SU-DHL-6 (cell line): ENCODE results near the gene SPATA20.

ENCODE experiments used
- H2AFZ ChIP-seq: fragments of 200-600 bp; sonication (generic); 2 replicates; pipeline ENCODE4 v1.6.1; 2014; ENCODE audit warnings: low read depth, mild to moderate bottlenecking, moderate library complexity, mixed read lengths, antibody characterized with exemption, low read length; ENCODE audit not compliant: severe bottlenecking
- H3F3A ChIP-seq: fragments of 200-600 bp; shearing (Covaris generic); 2 replicates; pipeline ENCODE4 v1.6.0; 2016; ENCODE audit warnings: antibody characterized with exemption, mild to moderate bottlenecking; ENCODE audit not compliant: insufficient read depth
- H3K27ac ChIP-seq: fragments of 200-600 bp; sonication (generic); 2 replicates; pipeline ENCODE4 v1.5.1; 2016; ENCODE audit warnings: low read depth, mild to moderate bottlenecking, low read length, moderate library complexity, mixed read lengths
- H3K27me3 ChIP-seq: fragments of 200-600 bp; sonication (generic), shearing (Covaris generic); 2 replicates; pipeline ENCODE4 v1.6.0; 2014; ENCODE audit warnings: mild to moderate bottlenecking, low read length
- H3K36me3 ChIP-seq: fragments of 200-600 bp; sonication (generic); 2 replicates; pipeline ENCODE4 v1.6.1; 2014; ENCODE audit warnings: mild to moderate bottlenecking, low read length, mixed read lengths
- H3K4me2 ChIP-seq: fragments of 300-600, 200-600 bp; shearing (Covaris generic), sonication (generic); 2 replicates; pipeline ENCODE4 v1.6.0; 2014; ENCODE audit warnings: low read length, low read depth, mild to moderate bottlenecking; ENCODE audit not compliant: poor library complexity, severe bottlenecking
- H3K4me3 ChIP-seq: fragments of 200-600 bp; sonication (generic); 2 replicates; pipeline ENCODE4 v1.5.1; 2014; ENCODE audit warnings: antibody characterized with exemption, low read length, mild to moderate bottlenecking, mixed read lengths; ENCODE audit not compliant: insufficient read depth, poor library complexity, severe bottlenecking
- H3K79me2 ChIP-seq: fragments of 200-600 bp; sonication (generic); 2 replicates; pipeline ENCODE4 v1.6.1; 2014; ENCODE audit warnings: mild to moderate bottlenecking, low read length, moderate library complexity; ENCODE audit not compliant: insufficient read depth
- H3K9ac ChIP-seq: fragments of 200-600 bp; sonication (generic); 2 replicates; pipeline ENCODE4 v1.7.0; 2014; ENCODE audit warnings: mild to moderate bottlenecking, low read length
- H3K9me2 ChIP-seq: fragments of 200-600 bp; sonication (generic); replicated peaks from 2 replicates; pipeline ENCODE4 v1.6.1; 2014; ENCODE audit warnings: low read length; ENCODE audit not compliant: insufficient read depth
- H3K9me3 ChIP-seq: fragments of 200-600 bp; sonication (generic); 2 replicates; pipeline ENCODE4 v1.6.1; 2014; ENCODE audit warnings: low read length, mixed read lengths; ENCODE audit not compliant: insufficient read depth
- H4K20me1 ChIP-seq: fragments of 200-600 bp; sonication (generic); 2 replicates; pipeline ENCODE4 v1.6.1; 2014; ENCODE audit warnings: low read depth, mild to moderate bottlenecking, antibody characterized with exemption, low read length, moderate library complexity, mixed read lengths
- CTCF ChIP-seq: fragments of 200-600 bp; sonication (generic); IDR thresholded peaks from one replicate; pipeline ENCODE4 v1.5.1; 2017; ENCODE audit warnings: antibody characterized with exemption, mild to moderate bottlenecking, low read length, moderate library complexity; ENCODE audit not compliant: insufficient read depth, poor library complexity, severe bottlenecking
- EZH2phosphoT487 ChIP-seq: fragments of 200-600 bp; sonication (generic), shearing (Covaris generic); conservative IDR thresholded peaks from 2 replicates; pipeline ENCODE4 v1.6.1; 2018; ENCODE audit warnings: mild to moderate bottlenecking, antibody characterized with exemption, low read length, moderate library complexity, mixed read lengths

Gene SPATA20

DNA sequence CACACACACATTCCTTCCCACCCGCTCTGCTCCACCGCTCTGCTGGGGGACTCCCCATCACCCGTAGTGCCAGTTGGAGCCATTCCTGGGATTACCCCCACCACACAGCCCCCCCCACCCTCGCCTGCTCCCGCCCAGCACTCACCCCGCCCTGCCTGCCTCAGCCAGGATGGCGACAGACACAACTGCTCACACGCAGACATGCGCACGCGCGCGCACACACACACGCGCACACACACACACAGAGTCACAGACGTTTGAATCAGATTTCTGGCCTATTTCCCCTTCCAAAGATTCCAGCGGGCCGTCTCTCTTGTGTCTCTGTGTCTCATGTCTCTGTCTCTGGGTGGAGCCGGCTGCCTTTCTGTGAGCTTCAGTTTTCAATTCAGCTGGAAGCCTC, 17.9 kb downstream of the SPATA20 start:
- H3K9me2 ChIP-seq = no peaks in the 10 kb centered on the region
- H3F3A ChIP-seq = no peaks in the 10 kb centered on the region
- H3K4me3 ChIP-seq = no peak overlapping the region
- TF ChIP-seq EZH2phosphoT487 = no peak
- TF ChIP-seq CTCF = no peak
- H3K79me2 ChIP-seq = no peaks in the 10 kb centered on the region
- no peaks in the 10 kb centered on the region for H3K9me3 ChIP-seq
- no peak overlapping the region for H2AFZ ChIP-seq
- H4K20me1 ChIP-seq = no peaks in the 10 kb centered on the region
- no peak overlapping the region for H3K9ac ChIP-seq
- H3K27ac ChIP-seq = no peak overlapping the region
- no peaks in the 10 kb centered on the region for H3K27me3 ChIP-seq
- H3K36me3 ChIP-seq = no peaks in the 10 kb centered on the region
- no peak overlapping the region for H3K4me2 ChIP-seq

DNA sequence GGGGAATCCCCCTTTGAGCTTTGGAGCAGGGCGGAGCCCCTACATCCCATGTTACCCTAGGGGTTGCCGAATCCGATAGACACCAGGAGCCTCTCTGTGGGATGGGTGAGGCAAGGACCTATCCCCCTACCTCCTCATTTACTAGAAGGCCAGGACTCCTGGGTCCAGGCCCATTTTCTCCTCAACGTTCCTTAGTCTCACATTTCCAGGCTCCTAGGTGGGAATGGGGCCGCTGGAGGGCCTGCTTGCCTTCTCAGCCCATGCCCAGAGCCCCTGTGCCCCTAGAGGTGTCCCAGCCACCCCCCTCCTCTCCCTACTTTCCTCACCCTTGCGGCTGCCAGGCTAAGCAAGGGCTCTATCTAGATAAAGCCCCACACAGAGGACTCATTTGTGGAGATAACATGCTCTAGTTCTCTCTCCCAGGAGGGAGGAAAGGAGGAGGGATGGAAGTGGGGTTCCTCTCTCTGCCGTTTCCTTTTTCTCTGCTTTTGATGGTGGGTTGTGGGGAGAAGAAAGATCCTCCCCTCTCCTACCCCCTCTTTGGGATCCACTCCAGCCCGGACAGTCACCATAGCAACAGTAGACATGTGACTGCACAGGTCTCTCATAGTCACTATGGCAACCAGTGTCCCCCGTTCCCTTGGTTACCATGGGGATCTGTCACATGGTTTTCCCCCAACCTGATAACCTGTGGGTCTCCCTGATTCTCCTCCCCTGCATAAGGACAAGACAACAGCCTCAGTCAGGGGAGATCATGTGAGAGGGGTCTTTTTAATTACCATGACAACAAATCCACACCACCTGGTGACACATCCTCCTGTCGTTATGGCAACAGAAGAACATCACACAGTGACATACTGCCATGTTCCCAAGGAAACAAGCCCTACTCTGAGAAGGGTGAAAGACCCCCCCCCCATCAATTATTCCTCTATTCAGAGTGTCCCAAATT, 18.7 kb downstream of the SPATA20 start:
- H3K79me2 ChIP-seq = no peaks in the 10 kb centered on the region
- no peak overlapping the region for H2AFZ ChIP-seq
- no peaks in the 10 kb centered on the region for H3K9me2 ChIP-seq
- no peaks in the 10 kb centered on the region for H4K20me1 ChIP-seq
- no peaks in the 10 kb centered on the region for H3K27me3 ChIP-seq
- no peak for TF ChIP-seq CTCF
- TF ChIP-seq EZH2phosphoT487 = no peak
- no peak overlapping the region for H3K27ac ChIP-seq
- H3K9me3 ChIP-seq = no peaks in the 10 kb centered on the region
- H3K36me3 ChIP-seq = no peaks in the 10 kb centered on the region
- H3F3A ChIP-seq = no peaks in the 10 kb centered on the region
- H3K9ac ChIP-seq = no peak overlapping the region
- no peak overlapping the region for H3K4me2 ChIP-seq
- H3K4me3 ChIP-seq = no peak overlapping the region

- Histone ChIP-seq H2AFZ (no peak overlapping the region), H3K27me3 (no peaks in the 10 kb centered on the region)
Measured at GRCh38 chr17:50566886-50567285, 19.9 kb downstream of the SPATA20 start.

More at GRCh38 chr17:50566886-50567285, 19.9 kb downstream of the SPATA20 start:
- Histone ChIP-seq H3K4me3 (no peak overlapping the region), H3K79me2 (no peaks in the 10 kb centered on the region), H4K20me1 (no peaks in the 10 kb centered on the region), H3K27ac (no peak overlapping the region), H3K4me2 (no peak overlapping the region), H3K9me2 (no peaks in the 10 kb centered on the region), H3K9ac (no peak overlapping the region), H3K9me3 (no peaks in the 10 kb centered on the region), H3K36me3 (no peaks in the 10 kb centered on the region), H3F3A (no peaks in the 10 kb centered on the region)
- TF ChIP-seq EZH2phosphoT487 = no peak
- no peak for TF ChIP-seq CTCF
